Loucy (cell line): ENCODE results near the gene ZBTB20.

ENCODE experiments used
- H2AFZ ChIP-seq: fragments of 200-600 bp; sonication (generic); 2 replicates; pipeline ENCODE4 v1.6.0; 2016; ENCODE audit warnings: antibody characterized with exemption, mild to moderate bottlenecking, low read length, moderate library complexity
- H3F3A ChIP-seq: fragments of 200-600 bp; 2 replicates; pipeline ENCODE4 v1.6.0; 2016; ENCODE audit warnings: antibody characterized with exemption, low read depth, mild to moderate bottlenecking
- H3K27me3 ChIP-seq: fragments of 200-600 bp; sonication (generic); 2 replicates; pipeline ENCODE4 v1.6.1; 2014; ENCODE audit warnings: low read length, mild to moderate bottlenecking; ENCODE audit not compliant: insufficient read depth, poor library complexity, severe bottlenecking
- H3K36me3 ChIP-seq: fragments of 200-600 bp; sonication (generic); 2 replicates; pipeline ENCODE4 v1.6.1; 2016; ENCODE audit warnings: low read length; ENCODE audit not compliant: insufficient read depth
- H3K4me1 ChIP-seq: fragments of 200-600 bp; sonication (generic); 2 replicates; pipeline ENCODE4 v1.5.1; 2014; ENCODE audit warnings: low read length, mild to moderate bottlenecking; ENCODE audit not compliant: insufficient read depth, poor library complexity, severe bottlenecking
- H3K4me2 ChIP-seq: fragments of 200-600 bp; sonication (generic); 2 replicates; pipeline ENCODE4 v1.6.0; 2014; ENCODE audit warnings: antibody characterized with exemption, low read length, low read depth, mild to moderate bottlenecking; ENCODE audit not compliant: poor library complexity, severe bottlenecking
- H3K4me3 ChIP-seq: fragments of 200-600 bp; sonication (generic); 2 replicates; pipeline ENCODE4 v1.5.1; 2014; ENCODE audit warnings: low read length, mild to moderate bottlenecking, mixed read lengths; ENCODE audit not compliant: poor library complexity, severe bottlenecking
- H3K79me2 ChIP-seq: fragments of 200-600 bp; sonication (generic); 2 replicates; pipeline ENCODE4 v1.6.1; 2014; ENCODE audit warnings: low read length; ENCODE audit not compliant: insufficient read depth
- H3K9ac ChIP-seq: fragments of 200-600 bp; sonication (generic); 2 replicates; pipeline ENCODE4 v1.6.0; 2014; ENCODE audit warnings: mild to moderate bottlenecking, low read depth, low read length, moderate library complexity; ENCODE audit not compliant: poor library complexity, severe bottlenecking
- H3K9me2 ChIP-seq: fragments of 200-600 bp; sonication (generic); replicated peaks from 2 replicates; pipeline ENCODE4 v1.6.1; 2016; ENCODE audit warnings: low read depth, low read length, mixed read lengths
- H3K9me3 ChIP-seq: fragments of 200-600 bp; sonication (generic); 2 replicates; pipeline ENCODE4 v1.6.1; 2014; ENCODE audit warnings: mild to moderate bottlenecking, antibody characterized with exemption, low read length, low read depth; ENCODE audit not compliant: insufficient read depth
- H4K20me1 ChIP-seq: fragments of 200-600 bp; sonication (generic); 2 replicates; pipeline ENCODE4 v1.6.0; 2014; ENCODE audit warnings: antibody characterized with exemption, low read length, mild to moderate bottlenecking; ENCODE audit not compliant: insufficient read depth, poor library complexity, severe bottlenecking
- CTCF ChIP-seq: fragments of 200-600 bp; sonication (generic); conservative IDR thresholded peaks from 2 replicates; pipeline ENCODE4 v1.5.1; 2014; ENCODE audit warnings: mild to moderate bottlenecking, antibody characterized with exemption, low read length
- EZH2phosphoT487 ChIP-seq: fragments of 200-600 bp; IDR thresholded peaks from 2 replicates; pipeline ENCODE4 v1.6.1; 2018; ENCODE audit warnings: antibody characterized with exemption, mild to moderate bottlenecking, moderate library complexity, borderline replicate concordance

The ZBTB20 gene

GRCh38 chr3:114320246-114320645 lies 826.8 kb downstream of the ZBTB20 start:
- H3F3A ChIP-seq = no peaks in the 10 kb centered on the region
- no peak overlapping the region for H3K4me3 ChIP-seq

GRCh38 chr3:114319453-114319852 lies 827.6 kb downstream of the ZBTB20 start:
- Histone ChIP-seq H3K4me1 (no peaks in the 10 kb centered on the region), H3F3A (no peaks in the 10 kb centered on the region), H3K27me3 (no peaks in the 10 kb centered on the region), H3K9ac (no peak overlapping the region), H3K9me2 (no peaks in the 10 kb centered on the region), H3K4me2 (no peak overlapping the region), H4K20me1 (no peaks in the 10 kb centered on the region), H3K36me3 (no peaks in the 10 kb centered on the region), H3K79me2 (no peaks in the 10 kb centered on the region), H3K9me3 (no peaks in the 10 kb centered on the region), H3K4me3 (no peak overlapping the region), H2AFZ (no peak overlapping the region)
- TF ChIP-seq EZH2phosphoT487 = no peak
- TF ChIP-seq CTCF = no peak

More at GRCh38 chr3:114320246-114320645, 826.8 kb downstream of the ZBTB20 start:
- Histone ChIP-seq H3K27me3 (no peaks in the 10 kb centered on the region), H3K4me2 (no peak overlapping the region), H3K9me2 (no peaks in the 10 kb centered on the region), H4K20me1 (no peaks in the 10 kb centered on the region), H3K36me3 (no peaks in the 10 kb centered on the region), H3K9me3 (no peaks in the 10 kb centered on the region), H2AFZ (no peak overlapping the region), H3K4me1 (no peaks in the 10 kb centered on the region), H3K79me2 (no peaks in the 10 kb centered on the region), H3K9ac (no peak overlapping the region)
- TF ChIP-seq EZH2phosphoT487 = no peak
- TF ChIP-seq CTCF = no peak

- Histone ChIP-seq H3F3A (no peaks in the 10 kb centered on the region), H2AFZ (no peak overlapping the region), H3K4me1 (no peaks in the 10 kb centered on the region), H3K9ac (no peak overlapping the region), H4K20me1 (no peaks in the 10 kb centered on the region), H3K4me3 (no peak overlapping the region), H3K79me2 (no peaks in the 10 kb centered on the region), H3K4me2 (no peak overlapping the region), H3K36me3 (no peaks in the 10 kb centered on the region), H3K9me3 (no peaks in the 10 kb centered on the region), H3K27me3 (no peaks in the 10 kb centered on the region), H3K9me2 (no peaks in the 10 kb centered on the region)
- TF ChIP-seq CTCF = no peak
- no peak for TF ChIP-seq EZH2phosphoT487
Observed at GRCh38 chr3:114318295-114318694, 828.8 kb downstream of the ZBTB20 start.
